ENCODE measurements around the gene FOXP2.

FOXP2 gene

GRCh38 chr7:114649689-114650088 lies 235.1 kb downstream of the FOXP2 start:
- DNase-seq (ENCODE audit: extremely low read depth in 1 of 2, low read depth in 1 of 2), result no peak

GRCh38 chr7:114650491-114650890 lies 235.9 kb downstream of the FOXP2 start:
- DNase-seq (ENCODE audit: extremely low read depth in 1 of 2, low read depth in 1 of 2), result no peak

GRCh38 chr7:114652041-114652440 lies 237.4 kb downstream of the FOXP2 start:
- DNase-seq (ENCODE audit: extremely low read depth in 1 of 2, low read depth in 1 of 2), result no peak

GRCh38 chr7:114653364-114654088 lies 238.9 kb downstream of the FOXP2 start:
- DNase-seq (ENCODE audit: extremely low read depth in 1 of 2, low read depth in 1 of 2), result no peak

GRCh38 chr7:114656466-114656865 lies 241.9 kb downstream of the FOXP2 start:
- no peak for DNase-seq (ENCODE audit: extremely low read depth in 1 of 2, low read depth in 1 of 2)

- DNase-seq (ENCODE audit: extremely low read depth in 1 of 2, low read depth in 1 of 2), result no peak
Measured at GRCh38 chr7:114657279-114657678, 242.7 kb downstream of the FOXP2 start.

- no peak for DNase-seq (ENCODE audit: extremely low read depth in 1 of 2, low read depth in 1 of 2)
Measured at GRCh38 chr7:114658216-114658615, 243.6 kb downstream of the FOXP2 start.

GRCh38 chr7:114659409-114660125 lies 245.0 kb downstream of the FOXP2 start:
- DNase-seq (ENCODE audit: extremely low read depth in 1 of 2, low read depth in 1 of 2), result no peak

GRCh38 chr7:114660126-114660486 lies 245.5 kb downstream of the FOXP2 start:
- no peak for DNase-seq (ENCODE audit: extremely low read depth in 1 of 2, low read depth in 1 of 2)

- no peak for DNase-seq (ENCODE audit: extremely low read depth in 1 of 2, low read depth in 1 of 2)
Measured at GRCh38 chr7:114660753-114661152, 246.1 kb downstream of the FOXP2 start.

- DNase-seq (ENCODE audit: extremely low read depth in 1 of 2, low read depth in 1 of 2), result no peak
Measured at GRCh38 chr7:114662002-114662677, 247.5 kb downstream of the FOXP2 start.

GRCh38 chr7:114663502-114663901 lies 248.9 kb downstream of the FOXP2 start:
- no peak for DNase-seq (ENCODE audit: extremely low read depth in 1 of 2, low read depth in 1 of 2)

- DNase-seq (ENCODE audit: extremely low read depth in 1 of 2, low read depth in 1 of 2), result no peak
Measured at GRCh38 chr7:114670676-114671075, 256.1 kb downstream of the FOXP2 start.

- DNase-seq (ENCODE audit: extremely low read depth in 1 of 2, low read depth in 1 of 2), result no peak
Measured at GRCh38 chr7:114671563-114672123, 257.0 kb downstream of the FOXP2 start.

GRCh38 chr7:114678116-114678515 lies 263.5 kb downstream of the FOXP2 start:
- DNase-seq (ENCODE audit: extremely low read depth in 1 of 2, low read depth in 1 of 2), result no peak

GRCh38 chr7:114687238-114687637 lies 272.6 kb downstream of the FOXP2 start:
- DNase-seq (ENCODE audit: extremely low read depth in 1 of 2, low read depth in 1 of 2), result no peak

- DNase-seq (ENCODE audit: extremely low read depth in 1 of 2, low read depth in 1 of 2), result no peak
Measured at GRCh38 chr7:114688443-114689055, 273.9 kb downstream of the FOXP2 start.

- DNase-seq (ENCODE audit: extremely low read depth in 1 of 2, low read depth in 1 of 2), result no peak
Measured at GRCh38 chr7:114689406-114689805, 274.8 kb downstream of the FOXP2 start.

GRCh38 chr7:114691605-114692004 lies 277.0 kb downstream of the FOXP2 start:
- no peak for DNase-seq (ENCODE audit: extremely low read depth in 1 of 2, low read depth in 1 of 2)

GRCh38 chr7:114695182-114695581 lies 280.6 kb downstream of the FOXP2 start:
- no peak for DNase-seq (ENCODE audit: extremely low read depth in 1 of 2, low read depth in 1 of 2)

- no peak for DNase-seq (ENCODE audit: extremely low read depth in 1 of 2, low read depth in 1 of 2)
Measured at GRCh38 chr7:114700247-114700928, 285.8 kb downstream of the FOXP2 start.

All from activated CD8-positive, alpha-beta memory T cell treated with anti-CD3 and anti-CD28 coated beads for 1 hour (primary cell).